Progenitor cell of endocrine pancreas (in vitro differentiated cells): ENCODE measurements around the gene SEMA6B. TPM values are rescaled to one million over a fixed set of nuclear protein-coding genes. Genes with fewer than 3 reads are reported as not detected.
"Not testable (repeated sequence)": the region's sequence is repeated elsewhere in the genome, so short reads cannot be mapped to it uniquely, and the experiment has no call there.

Experiments
- DNase-seq: peaks from one replicate; pipeline ENCODE4 v3.0.0; 2021; ENCODE audit warnings: low spot score; ENCODE audit not compliant: unreplicated experiment
- H3K27ac Mint-ChIP-seq: 2 replicates; pipeline ENCODE4 v1.8.0; 2021; ENCODE audit warnings: mild to moderate bottlenecking, moderate library complexity, mixed read lengths
- H3K27me3 Mint-ChIP-seq: 2 replicates; pipeline ENCODE4 v1.8.0; 2021; ENCODE audit warnings: mixed read lengths
- H3K36me3 Mint-ChIP-seq: 2 replicates; pipeline ENCODE4 v1.8.0; 2022; ENCODE audit warnings: mixed read lengths; ENCODE audit not compliant: insufficient read depth
- H3K4me1 Mint-ChIP-seq: 2 replicates; pipeline ENCODE4 v1.8.0; 2021; ENCODE audit warnings: low read depth, mixed read lengths
- H3K4me3 Mint-ChIP-seq: 2 replicates; pipeline ENCODE4 v1.8.0; 2021; ENCODE audit warnings: low read depth, mild to moderate bottlenecking, moderate library complexity, mixed read lengths
- H3K9me3 Mint-ChIP-seq: 2 replicates; pipeline ENCODE4 v1.8.0; 2021; ENCODE audit warnings: low read depth, mixed read lengths
- total RNA-seq: library from RNA; stranded (reverse); gene quantifications from 2 replicates; pipeline ENCODE4 v1.2.1, GENCODE V29; 2021
- TF ChIP-seq, protein P1 (sequence below): fragments of 200-600 bp; sonication (generic); IDR thresholded peaks from one replicate; pipeline ENCODE4 v1.5.0; 2021; ENCODE audit warnings: antibody characterized with exemption, mild to moderate bottlenecking; ENCODE audit not compliant: unreplicated experiment

The SEMA6B gene
- total RNA-seq, 1 donor from 2014 or later = 26.6 TPM

DNA sequence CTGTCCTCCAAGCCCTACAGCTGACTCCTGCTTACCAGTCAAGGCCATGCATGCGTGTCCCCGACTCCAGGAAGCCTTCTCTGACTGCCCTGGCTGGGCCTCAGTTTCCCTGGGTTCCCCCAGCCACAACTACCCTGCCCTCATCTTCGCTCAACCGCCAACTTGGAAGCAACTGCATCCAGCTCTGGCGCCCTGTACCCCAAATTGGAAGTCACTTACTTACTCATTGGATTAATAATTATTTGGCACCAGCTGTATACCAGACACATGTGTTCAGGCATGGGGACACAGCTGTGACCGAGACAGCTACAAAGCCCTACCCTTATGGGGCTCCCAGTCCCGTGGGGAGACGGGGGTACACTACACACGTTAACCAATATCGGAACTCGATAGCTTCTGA, 10.9 kb upstream of the SEMA6B start:
- no peak for DNase-seq
- Mint-ChIP-seq H3K9me3 (no peaks in the 10 kb centered on the region), H3K4me3 (no peak overlapping the region), H3K36me3 (no peaks in the 10 kb centered on the region), H3K27ac (no peak overlapping the region), H3K27me3 (no peaks in the 10 kb centered on the region), H3K4me1 (no peaks in the 10 kb centered on the region)
- TF ChIP-seq, protein P1, sequence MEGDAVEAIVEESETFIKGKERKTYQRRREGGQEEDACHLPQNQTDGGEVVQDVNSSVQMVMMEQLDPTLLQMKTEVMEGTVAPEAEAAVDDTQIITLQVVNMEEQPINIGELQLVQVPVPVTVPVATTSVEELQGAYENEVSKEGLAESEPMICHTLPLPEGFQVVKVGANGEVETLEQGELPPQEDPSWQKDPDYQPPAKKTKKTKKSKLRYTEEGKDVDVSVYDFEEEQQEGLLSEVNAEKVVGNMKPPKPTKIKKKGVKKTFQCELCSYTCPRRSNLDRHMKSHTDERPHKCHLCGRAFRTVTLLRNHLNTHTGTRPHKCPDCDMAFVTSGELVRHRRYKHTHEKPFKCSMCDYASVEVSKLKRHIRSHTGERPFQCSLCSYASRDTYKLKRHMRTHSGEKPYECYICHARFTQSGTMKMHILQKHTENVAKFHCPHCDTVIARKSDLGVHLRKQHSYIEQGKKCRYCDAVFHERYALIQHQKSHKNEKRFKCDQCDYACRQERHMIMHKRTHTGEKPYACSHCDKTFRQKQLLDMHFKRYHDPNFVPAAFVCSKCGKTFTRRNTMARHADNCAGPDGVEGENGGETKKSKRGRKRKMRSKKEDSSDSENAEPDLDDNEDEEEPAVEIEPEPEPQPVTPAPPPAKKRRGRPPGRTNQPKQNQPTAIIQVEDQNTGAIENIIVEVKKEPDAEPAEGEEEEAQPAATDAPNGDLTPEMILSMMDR = no peak

- Mint-ChIP-seq H3K9me3 (no peaks in the 10 kb centered on the region), H3K4me1 (no peaks in the 10 kb centered on the region), H3K27ac (no peak overlapping the region), H3K36me3 (no peaks in the 10 kb centered on the region), H3K27me3 (no peaks in the 10 kb centered on the region), H3K4me3 (no peak overlapping the region)
- TF ChIP-seq, protein P1 = no peak
- no peak for DNase-seq
Measured at GRCh38 chr19:4568886-4569285, 9.4 kb upstream of the SEMA6B start.

- DNase-seq = peak; percentile 61
- Mint-ChIP-seq H3K9me3 (no peaks in the 10 kb centered on the region), H3K36me3 (no peaks in the 10 kb centered on the region), H3K4me1 (no peaks in the 10 kb centered on the region), H3K27me3 (no peaks in the 10 kb centered on the region), H3K4me3 (no peak overlapping the region), H3K27ac (no peak overlapping the region)
- TF ChIP-seq, protein P1 = peak; percentile 70
Measured at GRCh38 chr19:4567584-4568071, 8.1 kb upstream of the SEMA6B start.

DNA sequence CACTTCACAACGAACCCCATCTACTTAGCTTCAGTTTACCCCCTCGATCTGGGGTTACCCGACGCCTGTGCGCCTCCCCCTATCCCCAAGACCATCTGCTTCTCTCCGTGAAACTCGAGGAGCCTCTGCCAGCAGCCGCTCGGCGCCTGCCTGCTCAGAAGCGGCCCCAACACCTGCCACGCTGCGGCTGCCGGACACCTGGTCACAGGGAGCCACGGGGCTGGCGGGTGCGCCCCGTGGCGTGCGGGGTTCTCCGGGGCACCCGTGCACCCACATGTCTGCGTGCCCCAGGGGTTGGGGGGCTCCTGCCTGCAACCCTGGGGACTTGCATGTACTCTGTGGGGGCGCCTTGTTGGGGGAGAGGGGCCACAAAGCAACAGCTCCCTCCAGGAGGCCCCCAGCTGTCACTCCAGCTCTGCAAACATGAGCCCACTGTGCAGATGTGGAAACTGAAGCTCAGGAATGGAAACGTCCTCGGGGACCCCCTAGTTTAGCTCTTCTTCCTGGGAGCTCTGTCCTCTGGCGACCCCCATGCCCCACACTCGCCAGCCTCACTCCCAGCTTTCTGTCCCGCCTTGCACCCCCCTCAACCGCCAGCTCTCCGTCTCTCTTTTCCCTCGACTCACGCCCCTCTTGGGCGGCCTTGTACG, 7.0 kb upstream of the SEMA6B start:
- no peaks in the 10 kb centered on the region for H3K36me3 Mint-ChIP-seq
- H3K27ac Mint-ChIP-seq = no peak overlapping the region
- H3K9me3 Mint-ChIP-seq = no peaks in the 10 kb centered on the region
- H3K4me3 Mint-ChIP-seq = no peak overlapping the region
- no peak for DNase-seq
- TF ChIP-seq, protein P1 = no peak
- H3K4me1 Mint-ChIP-seq = no peaks in the 10 kb centered on the region
- H3K27me3 Mint-ChIP-seq = no peaks in the 10 kb centered on the region

GRCh38 chr19:4563562-4563961, 4.1 kb upstream of the SEMA6B start:
- H3K27ac Mint-ChIP-seq, H3K4me3 Mint-ChIP-seq, H3K27me3 Mint-ChIP-seq, DNase-seq, H3K9me3 Mint-ChIP-seq, H3K36me3 Mint-ChIP-seq, H3K4me1 Mint-ChIP-seq: not testable (repeated sequence)

DNA sequence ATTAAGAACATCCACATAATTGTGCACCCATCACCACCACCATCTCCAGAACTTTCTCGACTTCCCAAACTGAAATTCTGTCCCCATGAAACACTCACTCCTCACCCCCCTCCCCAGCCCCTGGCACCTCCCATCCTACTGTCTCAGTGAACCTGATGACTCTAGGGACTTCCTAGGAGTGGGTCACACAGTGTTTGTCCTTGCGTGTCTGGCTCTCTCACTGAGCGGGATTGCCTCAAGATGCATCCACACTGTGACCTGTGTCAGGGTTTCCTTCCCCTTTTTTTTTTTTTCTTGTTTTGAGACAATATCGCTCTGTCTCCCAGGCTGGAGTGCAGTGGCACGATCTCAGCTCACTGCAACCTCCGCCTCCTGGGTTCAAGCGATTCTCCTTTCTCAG, 2.6 kb upstream of the SEMA6B start:
- H3K9me3 Mint-ChIP-seq, H3K27me3 Mint-ChIP-seq, H3K27ac Mint-ChIP-seq, DNase-seq, H3K4me1 Mint-ChIP-seq, H3K4me3 Mint-ChIP-seq, H3K36me3 Mint-ChIP-seq: not testable (repeated sequence)
